Peyer's patch (tissue), 4 donors: ENCODE measurements around the gene SMG6.

Source experiments
- POLR2A ChIP-seq, 2 donors: fragments of 450-650 bp; IDR thresholded peaks; one replicate each; pipeline ENCODE4 v1.5.1; 2017; ENCODE audit warnings: antibody characterized with exemption in 2 of 2, mild to moderate bottlenecking in 2 of 2, moderate library complexity in 2 of 2
- TF ChIP-seq, protein P1 (sequence below), 6 experiments: fragments of 450-650 bp in 4 of 6; fragments of 200-600 bp in 2 of 6; sonication (generic) in 1 of 6; IDR thresholded peaks; one replicate each; pipeline ENCODE4 v1.5.1; 2017 to 2019; ENCODE audit warnings: antibody characterized with exemption in 6 of 6, mild to moderate bottlenecking in 3 of 6, moderate library complexity in 1 of 6

DNA sequence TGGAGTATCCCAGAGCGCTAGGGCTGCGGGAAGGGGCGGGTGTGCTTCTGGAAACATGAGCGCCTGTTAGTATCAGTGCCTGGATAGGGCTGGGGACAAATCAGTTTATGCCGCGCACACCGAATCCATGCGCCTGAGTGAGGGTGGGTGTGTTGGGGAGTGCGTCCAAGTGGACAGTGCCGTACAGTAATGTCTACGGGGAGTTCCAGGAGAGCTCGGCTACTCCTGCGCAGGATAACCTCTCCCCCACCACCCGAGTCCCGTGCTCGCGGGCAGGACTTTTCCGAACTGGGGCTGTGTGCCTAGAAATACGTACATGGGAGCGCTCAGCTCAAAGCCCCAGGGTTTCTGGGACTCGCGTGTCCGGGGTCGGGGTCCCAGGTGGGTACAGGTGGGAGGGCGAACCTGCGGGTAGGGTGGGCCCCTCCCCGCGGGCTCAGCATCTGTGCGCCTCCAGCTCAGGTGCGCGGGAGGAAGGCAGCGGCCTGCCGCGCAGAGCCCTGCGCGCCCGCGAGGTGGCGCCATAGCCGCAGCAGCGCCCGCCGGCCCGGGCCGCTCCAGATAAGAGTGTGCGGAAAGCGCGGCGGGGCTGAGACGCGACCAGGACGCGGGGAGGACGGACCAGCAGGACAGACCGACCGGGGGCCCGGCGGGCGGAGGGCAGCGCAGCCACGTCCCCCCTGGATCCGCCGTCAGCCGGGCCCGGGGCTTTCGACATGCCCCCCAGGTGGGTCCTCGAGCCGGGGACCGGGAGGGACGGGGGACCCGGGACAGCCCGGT lies 248.9 kb downstream of the SMG6 start, which contains the start of gene HIC1:
- TF ChIP-seq, protein P1, sequence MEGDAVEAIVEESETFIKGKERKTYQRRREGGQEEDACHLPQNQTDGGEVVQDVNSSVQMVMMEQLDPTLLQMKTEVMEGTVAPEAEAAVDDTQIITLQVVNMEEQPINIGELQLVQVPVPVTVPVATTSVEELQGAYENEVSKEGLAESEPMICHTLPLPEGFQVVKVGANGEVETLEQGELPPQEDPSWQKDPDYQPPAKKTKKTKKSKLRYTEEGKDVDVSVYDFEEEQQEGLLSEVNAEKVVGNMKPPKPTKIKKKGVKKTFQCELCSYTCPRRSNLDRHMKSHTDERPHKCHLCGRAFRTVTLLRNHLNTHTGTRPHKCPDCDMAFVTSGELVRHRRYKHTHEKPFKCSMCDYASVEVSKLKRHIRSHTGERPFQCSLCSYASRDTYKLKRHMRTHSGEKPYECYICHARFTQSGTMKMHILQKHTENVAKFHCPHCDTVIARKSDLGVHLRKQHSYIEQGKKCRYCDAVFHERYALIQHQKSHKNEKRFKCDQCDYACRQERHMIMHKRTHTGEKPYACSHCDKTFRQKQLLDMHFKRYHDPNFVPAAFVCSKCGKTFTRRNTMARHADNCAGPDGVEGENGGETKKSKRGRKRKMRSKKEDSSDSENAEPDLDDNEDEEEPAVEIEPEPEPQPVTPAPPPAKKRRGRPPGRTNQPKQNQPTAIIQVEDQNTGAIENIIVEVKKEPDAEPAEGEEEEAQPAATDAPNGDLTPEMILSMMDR (IDR thresholded peaks at IDR 0.05), result peak; percentile 95 to 99 (median 96)
- peak; percentile 55 to 62 for TF ChIP-seq POLR2A (IDR thresholded peaks at IDR 0.05)
